Activated CD4-positive, alpha-beta T cell treated with anti-CD3 and anti-CD28 coated beads, Interleukin-2, Interleukin-4, amounts not matched to agents 100 ng/mL and 50 ng/mL, durations not matched to agents 16 hours and 8 hours (primary cell): Measurements from ENCODE around the gene SMURF1.

Source experiments
- DNase-seq: peaks from one replicate; pipeline ENCODE4 v3.0.0-alpha.2; 2020; ENCODE audit warnings: low spot score

The SMURF1 gene

DNA sequence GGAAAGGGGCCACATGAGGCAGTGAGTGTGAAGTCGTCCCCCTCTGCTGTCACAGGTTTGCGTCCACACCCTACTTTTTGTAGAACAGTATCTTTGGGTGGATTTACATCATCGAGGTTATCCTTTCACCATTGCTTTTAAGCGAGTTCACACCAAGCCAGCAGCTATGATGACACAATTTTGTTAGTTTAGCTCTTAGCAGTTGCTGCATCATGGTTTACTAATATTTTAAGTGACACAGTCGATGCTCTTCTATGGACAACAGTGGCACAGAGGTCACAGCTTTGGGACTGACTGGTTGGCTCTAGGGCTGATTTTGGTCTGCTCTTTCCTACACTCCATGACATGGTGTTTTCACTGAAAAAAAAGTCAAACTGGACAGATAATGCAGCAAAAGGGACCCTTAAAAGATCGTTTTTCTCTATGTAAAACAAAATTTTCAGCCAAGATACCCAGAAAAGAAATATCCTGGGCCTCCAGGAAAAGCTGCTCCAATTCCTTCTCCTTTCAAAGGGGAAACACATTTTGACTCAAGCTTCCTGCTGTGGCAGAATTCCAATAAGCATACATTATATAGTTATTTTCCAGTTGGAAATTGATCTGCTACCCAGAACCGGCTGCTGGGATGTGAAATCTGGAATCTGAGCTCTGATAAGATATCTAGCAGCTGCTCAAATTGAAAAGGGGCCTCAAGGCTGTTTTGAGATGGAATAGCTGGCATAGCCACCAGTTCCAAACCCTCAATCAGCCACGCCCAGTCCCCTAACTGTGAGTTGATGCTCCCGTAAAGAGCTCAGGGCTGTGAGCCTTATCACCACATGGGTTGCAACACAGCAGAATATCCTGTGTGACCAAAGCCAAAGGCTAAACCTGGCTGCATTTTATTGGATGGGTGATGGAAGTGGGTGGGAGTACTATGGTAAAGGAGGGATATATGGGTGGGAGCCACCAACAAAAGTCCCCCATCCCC lies 114.2 kb downstream of the SMURF1 start:
- DNase-seq = no peak

DNA sequence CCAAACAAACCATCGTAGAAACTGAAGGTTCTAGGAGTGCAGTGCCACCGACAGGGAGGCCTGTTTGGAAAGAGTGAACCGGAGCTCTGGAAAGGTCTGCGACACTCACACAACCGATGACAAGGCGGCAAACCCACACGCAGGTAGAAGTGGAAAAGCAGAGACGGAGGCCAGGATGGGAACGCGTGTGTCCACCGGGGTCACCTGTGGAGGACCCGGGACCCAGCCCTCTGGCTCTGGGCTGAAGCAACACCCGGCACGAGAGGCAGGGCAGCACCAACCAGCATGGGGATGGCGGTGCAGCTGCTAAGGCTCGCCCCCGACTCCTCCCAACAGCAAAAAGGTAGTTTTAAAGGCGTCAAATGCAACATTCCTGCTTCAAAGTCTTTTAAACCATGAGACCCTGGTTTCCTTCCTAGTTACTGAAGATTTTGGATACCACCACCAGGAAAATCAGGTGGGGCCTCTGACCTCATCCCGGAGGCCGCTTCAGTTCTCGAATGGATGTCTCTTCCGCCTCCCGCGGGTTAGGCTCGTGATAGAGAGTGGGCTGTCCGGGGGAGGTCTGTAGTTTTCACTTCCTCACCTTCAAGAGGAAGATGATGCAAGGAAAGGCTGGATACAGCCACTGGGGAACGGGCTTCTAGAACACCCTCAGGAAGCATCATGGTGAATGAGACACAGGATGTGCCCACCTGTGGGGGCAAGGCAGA lies 115.5 kb downstream of the SMURF1 start:
- DNase-seq = no peak

DNA sequence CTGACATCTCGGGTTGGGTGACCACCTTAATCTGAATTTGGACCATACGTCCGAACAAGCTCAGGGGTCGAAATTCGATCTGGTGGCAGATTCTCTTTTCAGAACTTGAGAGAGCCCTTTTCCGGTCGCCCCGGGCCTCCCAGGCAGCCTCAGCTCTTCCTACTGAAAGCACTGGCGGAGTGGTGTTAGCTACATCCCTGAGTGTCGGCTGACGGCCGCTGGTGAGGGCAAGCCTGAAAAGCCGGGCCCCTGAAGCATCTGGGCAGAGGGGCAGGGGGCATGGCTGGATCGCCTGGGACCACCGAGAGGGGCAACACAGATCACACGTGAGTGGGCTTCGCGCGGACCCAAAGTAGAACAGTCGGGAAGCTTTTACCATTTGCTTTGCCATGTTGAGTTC lies 116.1 kb downstream of the SMURF1 start:
- no peak for DNase-seq

DNA sequence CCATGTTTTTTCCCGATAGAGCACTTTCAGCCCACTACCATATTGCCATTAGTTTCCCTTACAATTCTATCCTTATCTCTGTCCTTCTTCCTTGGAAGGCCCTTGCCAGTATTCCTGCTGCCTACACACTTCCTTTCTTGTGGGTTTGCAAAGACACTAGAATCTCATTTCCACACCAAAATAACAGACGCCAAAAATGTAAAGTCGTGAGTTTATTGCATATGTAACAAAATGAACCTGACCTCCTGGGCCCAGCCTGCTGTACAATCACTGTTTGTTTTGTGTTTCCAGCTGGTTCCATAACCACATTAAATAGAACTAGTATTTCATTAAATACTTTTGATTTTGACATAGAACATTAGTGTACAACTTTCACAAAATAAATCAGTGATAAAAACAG lies 116.7 kb downstream of the SMURF1 start:
- no peak for DNase-seq

DNA sequence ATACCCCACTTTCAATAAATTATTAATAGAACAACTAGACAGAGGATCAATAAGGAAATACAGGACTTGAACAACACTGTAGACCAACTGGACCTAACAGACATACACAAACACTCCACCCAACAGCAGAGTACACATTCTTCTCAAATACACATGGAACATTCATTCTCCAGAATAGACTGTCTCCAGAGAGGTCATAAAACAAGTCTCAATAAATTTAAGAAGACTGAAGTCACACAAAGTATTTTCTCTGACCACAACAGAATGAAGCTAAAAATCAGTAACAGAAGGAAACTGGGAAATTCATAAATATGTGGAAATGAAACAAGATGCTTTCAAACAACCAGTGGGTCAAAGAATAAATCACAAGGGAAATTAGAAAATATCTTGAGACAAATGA lies 119.8 kb downstream of the SMURF1 start:
- no peak for DNase-seq

DNA sequence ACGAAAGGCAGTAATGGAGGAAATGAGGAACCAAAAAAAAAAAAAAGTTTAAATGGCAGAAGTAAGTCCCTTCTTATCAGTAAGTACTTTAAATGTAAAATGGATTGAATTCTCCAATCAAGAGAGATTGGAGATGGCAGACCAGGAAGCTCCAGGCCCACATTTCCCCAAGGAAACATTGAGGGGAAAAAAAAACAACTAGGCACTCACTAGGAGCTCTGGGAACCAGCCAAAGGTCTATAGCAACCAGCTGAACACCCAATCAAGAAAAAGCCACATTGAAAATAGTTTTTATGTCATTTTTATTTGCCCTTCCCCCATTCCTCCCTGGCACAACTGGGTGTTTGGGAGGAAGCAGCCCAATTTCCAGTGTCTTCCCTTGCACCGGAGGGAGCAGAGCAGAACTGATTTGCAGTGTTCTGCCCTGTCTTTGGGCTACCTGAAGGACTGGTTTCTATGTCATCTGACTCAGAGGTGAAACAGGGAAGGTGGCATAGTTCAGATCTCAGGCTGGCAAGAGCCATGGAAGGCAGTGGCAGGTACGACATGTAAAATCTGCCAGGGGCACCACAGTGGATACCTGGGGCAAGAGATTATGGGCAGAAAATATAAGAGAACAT lies 121.9 kb downstream of the SMURF1 start:
- DNase-seq = no peak

DNA sequence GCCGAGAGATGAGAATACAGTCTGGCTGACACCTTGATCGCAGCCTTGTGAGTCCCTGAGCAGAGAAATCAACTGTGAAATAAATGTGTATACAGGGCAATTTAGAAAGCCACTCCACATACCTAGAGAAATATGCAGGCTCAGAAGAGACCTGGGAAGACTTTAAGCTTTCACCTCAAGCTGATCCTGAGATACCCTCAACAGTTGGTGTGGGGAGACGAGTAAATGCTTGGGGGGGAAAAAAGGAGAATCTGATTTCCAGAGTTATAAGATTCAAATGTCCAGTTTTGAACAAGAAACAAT lies 123.5 kb downstream of the SMURF1 start:
- no peak for DNase-seq

DNA sequence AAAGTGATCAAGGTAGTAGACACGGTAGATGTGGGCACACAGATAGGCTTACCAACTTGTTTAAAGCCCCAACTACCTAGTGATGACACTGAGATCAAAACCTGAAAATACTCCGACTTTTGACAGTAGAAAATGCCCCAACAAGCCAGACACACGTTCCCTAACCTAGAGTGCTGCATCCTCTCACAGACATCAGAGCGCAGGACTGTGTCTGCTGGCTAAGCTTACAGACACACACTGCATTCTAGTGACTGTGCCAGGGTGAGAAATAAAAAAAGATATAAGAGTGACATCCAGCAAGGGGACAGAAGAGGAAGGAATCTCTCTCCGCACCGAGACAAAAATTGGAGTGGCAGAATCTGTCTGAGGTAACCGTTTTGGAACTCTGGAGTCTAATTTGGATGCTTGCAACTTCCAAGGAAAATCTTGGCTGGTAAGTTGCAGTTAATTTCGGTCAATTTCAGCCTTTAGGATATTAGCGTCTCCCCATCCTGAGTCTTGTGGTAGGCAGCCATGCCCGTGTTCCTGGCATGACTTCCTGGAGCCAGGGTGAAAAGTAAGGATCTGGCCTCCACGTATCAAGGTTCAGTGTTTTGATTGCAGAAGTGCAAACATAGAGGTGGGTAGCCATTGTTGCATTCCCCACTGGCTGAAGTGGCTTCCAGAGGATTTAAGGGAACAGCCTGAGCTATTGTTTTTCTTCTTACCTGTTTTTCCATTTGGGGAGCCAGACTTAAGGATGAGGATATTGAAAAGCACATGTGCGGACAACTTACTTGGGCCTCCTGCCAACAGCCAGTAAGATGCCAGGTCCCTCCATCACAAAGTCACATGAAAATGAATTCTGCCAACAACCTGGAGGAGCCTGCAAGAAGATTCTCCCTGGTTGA lies 124.1 kb downstream of the SMURF1 start:
- no peak for DNase-seq

DNA sequence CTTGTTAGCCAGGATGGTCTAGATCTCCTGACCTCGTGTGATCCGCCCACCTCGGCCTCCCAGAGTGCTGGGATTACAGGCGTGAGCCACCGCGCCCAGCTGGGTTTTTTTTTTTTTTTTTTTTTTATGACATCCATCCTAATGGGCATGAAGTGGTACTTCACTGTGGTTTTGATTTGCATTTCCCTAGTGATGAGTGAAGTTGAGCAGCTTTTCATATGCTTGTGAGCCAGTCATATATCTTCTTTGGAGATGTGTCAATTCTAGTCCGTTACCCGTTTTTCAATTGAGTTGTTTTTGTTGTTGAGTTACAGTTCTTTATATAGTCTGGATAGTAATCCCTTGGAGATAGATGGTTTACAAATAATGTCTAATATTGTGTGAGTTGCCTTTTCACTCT lies 127.7 kb downstream of the SMURF1 start:
- DNase-seq = no peak

DNA sequence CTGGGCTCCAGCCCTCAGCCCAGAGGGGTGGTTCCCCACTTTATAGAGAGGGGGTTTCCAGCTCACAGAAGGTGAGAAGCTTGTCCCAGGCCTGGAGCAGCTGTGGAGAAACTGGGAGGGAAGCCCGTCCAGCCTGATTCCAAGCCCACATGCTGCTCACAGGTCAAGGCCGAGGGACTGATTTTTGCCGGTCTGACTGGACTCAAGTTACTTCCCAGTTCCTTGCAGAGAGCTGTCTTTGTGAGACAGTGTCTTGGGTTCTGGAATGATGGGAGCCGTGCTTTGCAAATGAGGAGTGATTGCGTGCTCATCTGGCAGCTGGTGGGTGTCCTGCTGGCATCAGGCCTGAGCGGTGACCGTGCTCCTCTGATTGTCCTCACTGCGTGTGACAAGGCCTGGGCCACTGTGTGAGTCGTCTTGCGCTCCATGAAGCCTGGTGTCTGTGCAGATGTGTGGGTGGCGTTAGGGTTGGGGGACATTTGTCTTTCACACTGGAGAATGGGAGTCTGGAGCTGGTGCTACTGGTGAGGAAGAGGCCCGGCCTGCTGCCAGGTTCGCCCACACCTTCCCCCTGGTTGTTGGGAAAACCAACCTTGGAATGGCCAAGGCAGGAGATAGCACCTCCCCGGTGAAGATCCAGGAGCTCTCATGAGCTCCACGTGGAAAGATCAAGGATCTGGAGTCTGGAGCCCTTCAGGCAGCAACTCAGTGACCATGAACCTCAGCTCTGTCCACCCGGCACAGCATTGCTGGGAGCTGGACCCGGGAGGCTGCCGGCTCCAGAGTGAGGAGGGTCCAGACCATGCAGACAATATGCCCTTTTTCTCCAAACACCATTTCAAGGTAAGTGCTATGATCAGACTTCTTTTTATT lies 129.6 kb downstream of the SMURF1 start:
- DNase-seq = no peak

DNA sequence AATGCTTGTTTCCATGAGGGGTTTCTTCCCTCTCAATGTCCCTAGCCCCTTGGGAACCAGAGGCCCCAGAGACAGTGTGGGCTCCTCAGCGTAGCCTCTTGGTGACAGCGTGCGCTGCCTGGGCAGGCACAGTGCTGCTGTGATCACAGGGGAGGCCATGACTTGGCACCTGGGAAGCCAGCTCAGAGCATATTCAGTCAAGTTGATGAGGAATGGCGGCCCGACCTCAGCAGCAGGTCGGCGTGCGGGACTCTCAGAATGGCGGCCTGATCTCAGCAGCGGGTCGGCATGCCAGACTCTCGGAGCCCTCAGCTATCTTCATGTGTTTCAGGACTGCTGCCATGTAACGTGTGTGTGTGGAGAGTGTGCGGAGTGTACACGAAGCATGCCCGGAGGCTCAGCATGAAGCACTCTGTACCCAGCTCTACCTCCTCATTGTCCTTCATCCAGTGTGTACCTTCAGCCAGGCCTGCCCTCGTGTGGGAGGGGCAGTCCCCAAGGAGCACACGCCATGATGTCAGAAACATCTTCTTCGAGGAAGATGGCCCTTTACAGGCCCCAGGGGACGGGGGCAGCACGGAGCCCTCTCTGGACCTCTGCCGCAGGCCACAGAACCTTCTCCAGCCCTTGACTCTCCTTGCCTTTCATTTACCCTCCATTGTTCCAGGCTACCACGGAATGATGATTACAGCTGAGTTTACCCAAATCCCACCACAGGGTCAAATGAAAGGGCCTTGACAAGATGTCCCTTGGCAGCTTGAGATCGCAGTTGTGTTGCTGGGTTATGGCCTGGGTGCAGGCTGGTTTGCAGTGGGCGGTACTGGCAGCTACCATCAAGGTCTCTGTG lies 130.4 kb downstream of the SMURF1 start:
- no peak for DNase-seq

DNA sequence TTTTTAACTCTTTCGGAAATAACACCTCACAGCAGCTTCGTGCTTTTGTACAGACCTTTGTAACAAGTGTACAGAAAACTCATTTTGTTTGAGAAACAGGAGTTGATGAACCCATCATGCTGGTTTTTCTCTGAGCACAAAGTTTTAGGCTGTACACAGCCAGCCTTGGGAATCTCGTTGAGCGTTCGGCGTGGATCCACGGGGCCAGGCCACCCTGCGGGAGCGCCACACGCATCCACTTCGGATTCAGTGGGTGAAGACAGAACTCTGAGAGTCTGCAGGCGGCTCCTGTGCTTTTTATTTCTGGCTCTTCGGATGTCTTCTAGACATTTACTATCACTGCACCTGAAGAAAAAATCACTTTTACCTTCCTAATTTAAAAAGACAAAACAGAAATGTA lies 131.2 kb downstream of the SMURF1 start:
- DNase-seq = no peak

DNA sequence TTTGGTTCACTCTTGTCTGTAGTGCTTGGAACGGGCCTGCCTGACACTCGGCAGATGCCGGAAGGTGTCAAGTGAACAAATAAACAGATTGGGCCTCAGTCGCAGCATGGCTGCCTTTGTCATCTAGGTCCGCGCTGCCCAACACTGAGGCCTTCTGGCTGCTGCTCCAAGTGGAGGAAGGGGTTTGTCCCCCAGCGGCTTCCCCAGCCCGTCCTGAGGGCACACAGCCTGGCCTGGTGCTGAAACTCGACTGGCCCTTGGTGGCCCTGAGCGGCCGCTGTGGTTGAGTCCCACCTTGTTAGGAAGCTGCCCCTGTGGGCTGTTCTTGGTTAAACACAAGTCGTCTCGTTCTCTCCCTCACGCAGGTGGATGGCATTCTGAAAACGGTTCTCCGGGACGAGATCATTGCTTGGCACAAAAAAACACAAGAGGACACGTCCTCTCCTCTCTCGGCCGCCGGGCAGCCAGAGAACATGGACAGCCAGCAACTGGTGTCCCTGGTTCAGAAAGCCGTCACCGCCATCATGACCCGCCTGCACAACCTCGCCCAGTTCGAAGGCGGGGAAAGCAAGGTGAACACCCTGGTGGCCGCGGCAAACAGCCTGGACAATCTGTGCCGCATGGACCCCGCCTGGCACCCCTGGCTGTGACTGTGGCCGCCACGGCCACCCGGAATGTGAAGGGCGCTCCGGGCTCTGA lies 132.1 kb downstream of the SMURF1 start:
- DNase-seq = no peak

DNA sequence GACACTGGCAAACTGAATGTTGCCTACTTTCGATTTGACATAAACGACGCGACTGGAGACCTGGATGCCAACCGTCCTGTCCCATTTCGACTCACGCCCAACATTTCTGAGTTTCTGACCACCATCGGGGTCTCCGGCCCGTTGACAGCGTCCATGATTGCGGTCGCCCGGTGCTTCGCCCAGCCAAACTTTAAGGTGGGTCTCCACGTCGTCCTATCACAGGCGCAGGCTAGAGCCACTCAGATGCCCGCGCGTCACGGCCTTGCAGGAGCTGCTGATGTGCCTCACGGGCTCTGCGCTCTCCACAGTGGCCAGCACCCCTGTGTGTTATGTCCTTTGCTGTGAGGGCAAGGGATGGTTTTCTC lies 132.6 kb downstream of the SMURF1 start:
- DNase-seq = no peak

DNA sequence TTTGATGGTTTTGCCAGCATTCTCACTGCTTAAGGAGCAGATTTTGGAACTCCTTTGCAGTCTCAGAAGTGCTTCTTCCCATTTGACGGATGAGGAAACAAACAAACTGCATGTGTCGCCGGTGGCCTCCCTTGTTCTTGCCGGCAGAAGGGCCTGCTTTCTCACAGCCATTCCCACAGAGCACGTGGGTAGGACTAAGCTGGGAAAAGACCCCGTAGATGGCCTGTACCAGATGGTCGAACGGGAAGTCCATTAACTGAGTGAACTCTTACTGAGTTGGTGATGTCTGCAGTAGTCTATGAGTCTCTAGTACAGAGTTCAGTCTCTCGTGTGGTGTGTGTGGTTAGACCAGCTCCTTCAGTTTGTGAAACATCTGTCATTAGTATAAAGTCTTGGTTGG lies 133.6 kb downstream of the SMURF1 start:
- DNase-seq = no peak

DNA sequence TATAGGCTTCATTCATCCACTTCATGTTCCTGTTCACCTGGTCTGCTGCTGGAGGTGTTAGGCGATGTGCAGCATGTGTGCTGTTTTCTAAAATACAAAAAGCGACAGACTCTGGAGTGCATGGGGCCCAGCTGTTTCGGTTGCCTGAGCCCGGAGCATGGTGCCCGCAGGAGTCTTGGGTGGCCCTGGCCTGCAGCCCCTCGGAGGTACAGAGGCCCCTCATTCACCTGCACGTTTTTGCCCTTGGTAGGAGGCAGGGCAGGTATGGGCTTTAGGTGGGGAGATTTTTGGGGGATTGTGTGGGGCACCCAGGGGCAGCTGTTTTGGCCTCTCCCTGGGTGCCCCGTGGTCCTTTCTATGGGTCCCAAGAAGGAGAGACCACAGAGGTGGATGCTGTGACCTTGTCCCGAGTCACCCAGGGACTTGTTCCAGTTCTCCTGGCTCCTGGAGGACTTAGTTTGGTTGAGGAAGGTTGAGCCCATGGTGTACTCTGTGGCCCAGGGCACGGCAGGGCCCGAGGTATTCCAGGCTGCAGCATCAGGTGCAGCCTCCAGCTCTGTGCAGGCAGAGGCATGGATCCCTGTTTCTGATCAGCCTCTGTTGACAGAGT lies 134.9 kb downstream of the SMURF1 start:
- DNase-seq = no peak

DNA sequence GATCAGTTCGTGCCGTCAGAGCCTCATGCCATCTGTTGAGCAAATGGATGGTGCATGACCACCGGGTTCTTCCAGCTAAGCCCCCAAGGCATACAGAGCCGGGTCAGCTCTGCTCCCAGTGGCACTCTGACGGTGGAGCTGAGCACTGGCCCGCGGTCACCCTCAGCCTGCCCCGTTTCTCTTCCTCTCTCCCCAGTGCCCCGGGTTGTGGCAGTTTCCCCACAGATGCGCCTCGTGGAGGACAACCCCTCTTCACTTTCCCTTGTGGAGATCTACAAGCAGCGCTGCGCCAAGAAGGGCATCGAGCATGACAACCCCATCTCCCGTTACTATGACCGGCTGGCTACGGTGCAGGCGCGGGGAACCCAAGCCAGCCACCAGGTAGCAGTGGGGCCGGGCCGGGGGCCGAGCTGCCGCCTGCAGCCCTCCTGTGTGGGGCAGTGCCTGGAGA lies 135.7 kb downstream of the SMURF1 start:
- no peak for DNase-seq

DNA sequence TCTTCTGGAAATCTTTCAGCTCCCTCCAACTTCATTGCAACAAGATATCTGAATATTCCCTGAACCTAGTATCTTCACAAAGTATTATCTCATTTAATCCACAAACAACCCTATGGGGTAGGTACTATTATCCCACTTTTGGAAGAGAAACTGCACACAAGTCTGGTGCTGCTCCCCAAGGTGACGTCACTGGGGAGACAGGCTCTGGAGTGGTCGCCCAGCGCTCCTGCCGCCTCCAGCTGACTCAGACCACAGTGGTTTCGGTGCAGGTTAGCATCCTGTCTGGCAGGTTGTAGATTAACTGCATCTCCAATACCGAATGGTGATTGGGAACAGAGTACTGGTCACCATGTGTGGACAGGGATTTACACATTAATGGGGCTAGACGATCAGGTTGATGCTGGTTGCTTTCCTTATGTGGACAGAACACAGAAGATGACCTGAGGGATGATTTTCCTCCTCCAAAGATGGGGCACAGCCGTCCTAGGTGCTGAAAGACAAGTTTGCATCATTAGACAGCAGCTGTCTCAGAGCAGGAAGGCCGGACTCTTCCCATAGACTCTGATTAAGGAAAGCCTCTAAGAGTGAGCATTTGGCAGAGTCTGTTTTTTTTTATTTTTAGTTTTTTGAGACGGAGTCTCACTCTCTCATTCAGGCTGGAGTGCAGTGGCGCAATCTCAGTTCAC lies 137.0 kb downstream of the SMURF1 start:
- no peak for DNase-seq

DNA sequence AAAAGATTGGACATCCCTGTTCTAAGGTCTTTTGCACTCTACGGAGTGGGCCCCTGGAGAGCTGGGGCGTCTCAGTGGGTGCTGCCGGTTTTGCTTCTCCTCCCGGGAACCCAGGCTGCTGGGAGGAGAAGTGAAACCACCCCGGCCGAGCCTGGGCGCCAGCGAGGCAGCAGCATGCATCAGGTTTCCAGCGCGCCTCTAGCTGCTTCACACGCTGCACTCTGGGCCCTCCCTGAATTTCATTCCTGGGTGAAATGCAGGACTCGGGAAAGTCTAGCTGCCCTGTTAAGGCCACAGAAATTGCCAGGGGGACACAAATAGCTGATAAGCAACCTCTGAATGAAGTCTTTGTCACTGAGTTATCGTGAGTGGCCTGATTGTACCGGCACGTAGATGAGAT lies 138.1 kb downstream of the SMURF1 start:
- no peak for DNase-seq
